HCT116 (cell line): ENCODE data around the gene PDLIM7. TPM values are rescaled to one million over a fixed set of nuclear protein-coding genes. Genes with fewer than 3 reads are reported as not detected.

Source experiments
- ATAC-seq: fragments of 200-7000 bp; cut with Tn5 transposase; 2 replicates; pipeline ENCODE4 v1.9.1; 2020; ENCODE audit warnings: mild to moderate bottlenecking, moderate library complexity
- BruUV-seq: library from RNA; stranded (reverse); fragments of 400-500 nt; replicated peaks from 2 replicates; lab custom pipeline; 2021; lab: Mats Ljungman, UMichigan
- CTCF ChIA-PET: fragments of 300-600 bp; sonication (Branson Sonifier 250); formaldehyde crosslinking; loops from one replicate; lab custom pipeline; 2021; ENCODE audit warnings: antibody characterized with exemption; lab: Charles Lee
- POLR2A ChIA-PET: fragments of 300-600, 350-600 bp; sonication (Branson Sonifier 250); formaldehyde crosslinking; loops from one replicate; lab custom pipeline; 2021; ENCODE audit warnings: antibody characterized with exemption; lab: Charles Lee
- RAD21 ChIA-PET, 2 experiments: fragments of 300-600 bp; sonication (Branson Sonifier 250); formaldehyde crosslinking; loops; one replicate each; lab custom pipeline; 2023; ENCODE audit warnings: low total read pairs in 2 of 2; ENCODE audit not compliant: uncharacterized antibody in 2 of 2, unreplicated experiment in 2 of 2, low non-redundant PET in 1 of 2; lab: Charles Lee
- DNase-seq: peaks from one replicate; pipeline ENCODE4 v3.0.0-alpha.2; 2010; ENCODE audit warnings: low read depth, low spot score
- H2AFZ ChIP-seq: fragments of 200-600 bp; shearing (Covaris generic), sonication (generic); 2 replicates; pipeline ENCODE4 v1.6.1; 2017; ENCODE audit warnings: low read depth, mixed run types, mixed read lengths, antibody characterized with exemption, low read length; ENCODE audit not compliant: poor library complexity, severe bottlenecking
- H3K27ac ChIP-seq: 2 replicates; pipeline ENCODE4 v1.5.1; 2012; ENCODE audit warnings: low read depth, low read length
- H3K27me3 ChIP-seq: fragments of 200-600 bp; sonication (generic); 2 replicates; pipeline ENCODE4 v1.6.1; 2016; ENCODE audit warnings: mixed run types, low read length, mixed read lengths; ENCODE audit not compliant: insufficient read depth
- H3K36me3 ChIP-seq, 2 experiments: fragments of 200-500 bp in 1 of 2; fragments of 200-600 bp in 1 of 2; sonication (Bioruptor generic) in 1 of 2; sonication (generic) in 1 of 2; 2 replicates each; pipeline versions ENCODE4 v1.5.1 to v1.6.1; 2014 to 2016; ENCODE audit warnings: low read length in 2 of 2, inconsistent platforms in 1 of 2, mixed read lengths in 1 of 2, mixed run types in 1 of 2; ENCODE audit not compliant: insufficient read depth in 2 of 2, control insufficient read depth in 1 of 2
- H3K4me1 ChIP-seq, 2 experiments: fragments of 200-600 bp in 1 of 2; sonication (generic) in 1 of 2; 2 replicates each; pipeline versions ENCODE4 v1.5.1 to v1.6.1; 2012 to 2017; ENCODE audit warnings: low read length in 2 of 2, inconsistent platforms in 1 of 2, mild to moderate bottlenecking in 1 of 2, mixed read lengths in 1 of 2, mixed run types in 1 of 2, moderate library complexity in 1 of 2; ENCODE audit not compliant: insufficient read depth in 2 of 2, control insufficient read depth in 1 of 2
- H3K4me2 ChIP-seq: fragments of 200-600 bp; sonication (generic); 2 replicates; pipeline ENCODE4 v1.6.1; 2017; ENCODE audit warnings: mixed run types, low read length, mixed read lengths
- H3K4me3 ChIP-seq, 2 experiments: fragments of 200-600 bp in 1 of 2; sonication (generic) in 1 of 2; replicated peaks in 1 of 2; 2 replicates each; pipeline ENCODE4 v1.5.1; 2011 to 2016; ENCODE audit warnings: low read length in 2 of 2, control low read depth in 1 of 2, low read depth in 1 of 2, mild to moderate bottlenecking in 1 of 2, mixed read lengths in 1 of 2, mixed run types in 1 of 2
- H3K79me2 ChIP-seq: fragments of 200-600 bp; sonication (generic); 2 replicates; pipeline ENCODE4 v1.6.1; 2017; ENCODE audit warnings: mild to moderate bottlenecking, mixed run types, low read length, moderate library complexity, mixed read lengths; ENCODE audit not compliant: insufficient read depth
- H3K9ac ChIP-seq: fragments of 200-600 bp; sonication (generic); 2 replicates; pipeline ENCODE4 v1.6.1; 2016; ENCODE audit warnings: low read length, mixed read lengths
- H3K9me2 ChIP-seq: fragments of 200-600 bp; sonication (generic), shearing (Covaris generic); 2 replicates; pipeline ENCODE4 v1.6.1; 2017; ENCODE audit warnings: mixed run types, mild to moderate bottlenecking, moderate library complexity; ENCODE audit not compliant: insufficient read depth
- H3K9me3 ChIP-seq, 2 experiments: fragments of 200-500 bp in 1 of 2; fragments of 200-600 bp in 1 of 2; sonication (Bioruptor generic) in 1 of 2; sonication (generic) in 1 of 2; 2 replicates each; pipeline ENCODE4 v1.6.1; 2014 to 2017; ENCODE audit warnings: low read length in 2 of 2, mixed read lengths in 2 of 2, inconsistent platforms in 1 of 2, low read depth in 1 of 2, mild to moderate bottlenecking in 1 of 2, mixed run types in 1 of 2, moderate library complexity in 1 of 2; ENCODE audit not compliant: control insufficient read depth in 1 of 2, insufficient read depth in 1 of 2
- H4K20me1 ChIP-seq: fragments of 200-600 bp; sonication (generic), shearing (Covaris generic); 2 replicates; pipeline ENCODE4 v1.6.1; 2017; ENCODE audit warnings: mixed run types, mild to moderate bottlenecking, moderate library complexity; ENCODE audit not compliant: insufficient read depth
- CBX3 ChIP-seq: IDR thresholded peaks from 2 replicates; pipeline ENCODE4 v1.6.1; 2012; ENCODE audit warnings: low read depth
- ELF1 ChIP-seq: IDR thresholded peaks from 2 replicates; pipeline ENCODE4 v1.6.1; 2012; ENCODE audit warnings: low read depth, borderline replicate concordance
- EZH2phosphoT487 ChIP-seq: fragments of 200-600 bp; IDR thresholded peaks from 2 replicates; pipeline ENCODE4 v1.6.1; 2018; ENCODE audit warnings: antibody characterized with exemption, borderline replicate concordance
- JUND ChIP-seq: IDR thresholded peaks from 2 replicates; pipeline ENCODE4 v1.6.1; 2012
- RAD21 ChIP-seq: IDR thresholded peaks from 2 replicates; pipeline ENCODE4 v1.6.1; 2012; ENCODE audit warnings: low read depth, mild to moderate bottlenecking
- SRF ChIP-seq: IDR thresholded peaks from 2 replicates; pipeline ENCODE4 v1.6.1; 2012; ENCODE audit warnings: low read depth
- YY1 ChIP-seq: IDR thresholded peaks from 2 replicates; pipeline ENCODE4 v1.6.1; 2011; ENCODE audit warnings: low read length, low read depth, moderate library complexity, mild to moderate bottlenecking; ENCODE audit not compliant: insufficient replicate concordance; ENCODE audit errors: extremely low read depth
- intact Hi-C: fragments of 100-400 bp; cut with micrococcal nuclease; formaldehyde crosslinking; loops from 2 replicates; pipeline ENCODE4 v1.10.0; 2022
- total RNA-seq: library from RNA; stranded (reverse); gene quantifications from one replicate; pipeline ENCODE4 v1.2.1, GENCODE V29; 2021; ENCODE audit not compliant: unreplicated experiment
- TF ChIP-seq, protein P1 (sequence below), 3 experiments: fragments of 200-600 bp in 1 of 3; sonication (generic) in 1 of 3; IDR thresholded peaks in 2 of 3; conservative IDR thresholded peaks in 1 of 3; 2 replicates each; pipeline ENCODE4 v1.5.1; 2012 to 2017; ENCODE audit warnings: low read depth in 2 of 3, low read length in 2 of 3, antibody characterized with exemption in 1 of 3, borderline replicate concordance in 1 of 3, control low read depth in 1 of 3, mild to moderate bottlenecking in 1 of 3, mixed read lengths in 1 of 3, mixed run types in 1 of 3, moderate library complexity in 1 of 3; ENCODE audit not compliant: insufficient read depth in 1 of 3
- TF ChIP-seq, protein P2 (sequence below): IDR thresholded peaks from 2 replicates; pipeline ENCODE4 v1.6.1; 2012
- TF ChIP-seq, protein P3 (sequence below): IDR thresholded peaks from 2 replicates; pipeline ENCODE4 v1.6.1; 2012; ENCODE audit warnings: low read depth
- TF ChIP-seq, protein P4 (sequence below): IDR thresholded peaks from 2 replicates; pipeline ENCODE4 v1.6.1; 2012

PDLIM7 gene
- total RNA-seq, 1 experiment from 2014 or later: 153 TPM

DNA sequence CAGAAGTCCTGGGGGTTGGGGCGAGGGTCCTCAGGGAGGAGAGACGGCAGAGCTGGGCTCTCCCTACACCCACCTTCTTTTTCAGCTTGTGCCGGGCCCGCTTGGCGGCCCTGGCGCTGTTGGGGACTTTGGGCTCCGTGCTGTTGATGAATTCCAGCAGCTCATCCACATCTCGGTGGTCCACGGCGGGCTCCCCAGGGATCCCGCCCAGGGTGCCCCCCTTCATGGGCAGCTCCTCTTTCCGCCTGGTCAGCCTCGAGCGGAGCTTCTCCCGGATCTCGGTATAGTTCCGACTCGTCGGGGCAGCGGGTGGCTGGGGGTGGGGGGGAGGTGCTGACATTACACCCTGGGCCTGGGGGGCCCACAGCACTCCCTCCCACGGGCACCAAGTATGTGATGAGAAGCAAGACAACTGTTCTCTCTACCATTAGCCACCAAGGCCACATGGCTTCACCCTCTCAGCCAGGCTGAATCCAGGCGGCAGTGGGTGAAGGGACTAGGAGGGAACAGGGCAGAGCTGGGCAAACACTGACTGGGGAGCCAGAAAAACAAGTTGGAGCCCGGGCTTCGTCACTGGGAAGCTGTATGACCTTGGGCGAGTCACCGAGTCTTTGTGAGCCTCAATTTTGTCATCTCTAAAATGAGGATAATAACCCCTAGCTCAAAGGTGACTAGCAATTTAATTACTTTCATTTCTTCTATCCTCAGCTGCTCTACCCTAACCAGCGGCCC, 34.0 kb upstream of the PDLIM7 start:
- H4K20me1 ChIP-seq: no peaks in the 10 kb centered on the region
- H3K4me3 ChIP-seq: no peak overlapping the region
- ATAC-seq (no peak), DNase-seq (no peak)
- CTCF ChIA-PET: no interaction called here
- H3K9me3 ChIP-seq: no peaks in the 10 kb centered on the region
- POLR2A ChIA-PET: no interaction called here
- intact Hi-C loops: no loop called here
- H3K79me2 ChIP-seq: no peaks in the 10 kb centered on the region
- no peaks in the 10 kb centered on the region for H3K4me1 ChIP-seq
- RAD21 ChIA-PET: no interaction called here
- no peak overlapping the region for H3K9ac ChIP-seq
- no peaks in the 10 kb centered on the region for H3K9me2 ChIP-seq
- no peaks in the 10 kb centered on the region for H3K27me3 ChIP-seq
- TF ChIP-seq SRF (no peak), JUND (no peak), RAD21 (no peak), CBX3 (no peak), ELF1 (no peak), YY1 (no peak), EZH2phosphoT487 (no peak)
- TF ChIP-seq, protein P1, sequence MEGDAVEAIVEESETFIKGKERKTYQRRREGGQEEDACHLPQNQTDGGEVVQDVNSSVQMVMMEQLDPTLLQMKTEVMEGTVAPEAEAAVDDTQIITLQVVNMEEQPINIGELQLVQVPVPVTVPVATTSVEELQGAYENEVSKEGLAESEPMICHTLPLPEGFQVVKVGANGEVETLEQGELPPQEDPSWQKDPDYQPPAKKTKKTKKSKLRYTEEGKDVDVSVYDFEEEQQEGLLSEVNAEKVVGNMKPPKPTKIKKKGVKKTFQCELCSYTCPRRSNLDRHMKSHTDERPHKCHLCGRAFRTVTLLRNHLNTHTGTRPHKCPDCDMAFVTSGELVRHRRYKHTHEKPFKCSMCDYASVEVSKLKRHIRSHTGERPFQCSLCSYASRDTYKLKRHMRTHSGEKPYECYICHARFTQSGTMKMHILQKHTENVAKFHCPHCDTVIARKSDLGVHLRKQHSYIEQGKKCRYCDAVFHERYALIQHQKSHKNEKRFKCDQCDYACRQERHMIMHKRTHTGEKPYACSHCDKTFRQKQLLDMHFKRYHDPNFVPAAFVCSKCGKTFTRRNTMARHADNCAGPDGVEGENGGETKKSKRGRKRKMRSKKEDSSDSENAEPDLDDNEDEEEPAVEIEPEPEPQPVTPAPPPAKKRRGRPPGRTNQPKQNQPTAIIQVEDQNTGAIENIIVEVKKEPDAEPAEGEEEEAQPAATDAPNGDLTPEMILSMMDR (IDR thresholded peaks at IDR 0.05 in 2 of 3, conservative IDR thresholded peaks at IDR 0.05 in 1 of 3; ENCODE audit: borderline replicate concordance in 1 of 3, insufficient read depth in 1 of 3, low read depth in 2 of 3, low read length in 2 of 3): no peak
- TF ChIP-seq, protein P2, sequence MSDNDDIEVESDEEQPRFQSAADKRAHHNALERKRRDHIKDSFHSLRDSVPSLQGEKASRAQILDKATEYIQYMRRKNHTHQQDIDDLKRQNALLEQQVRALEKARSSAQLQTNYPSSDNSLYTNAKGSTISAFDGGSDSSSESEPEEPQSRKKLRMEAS: no peak
- TF ChIP-seq, protein P3, sequence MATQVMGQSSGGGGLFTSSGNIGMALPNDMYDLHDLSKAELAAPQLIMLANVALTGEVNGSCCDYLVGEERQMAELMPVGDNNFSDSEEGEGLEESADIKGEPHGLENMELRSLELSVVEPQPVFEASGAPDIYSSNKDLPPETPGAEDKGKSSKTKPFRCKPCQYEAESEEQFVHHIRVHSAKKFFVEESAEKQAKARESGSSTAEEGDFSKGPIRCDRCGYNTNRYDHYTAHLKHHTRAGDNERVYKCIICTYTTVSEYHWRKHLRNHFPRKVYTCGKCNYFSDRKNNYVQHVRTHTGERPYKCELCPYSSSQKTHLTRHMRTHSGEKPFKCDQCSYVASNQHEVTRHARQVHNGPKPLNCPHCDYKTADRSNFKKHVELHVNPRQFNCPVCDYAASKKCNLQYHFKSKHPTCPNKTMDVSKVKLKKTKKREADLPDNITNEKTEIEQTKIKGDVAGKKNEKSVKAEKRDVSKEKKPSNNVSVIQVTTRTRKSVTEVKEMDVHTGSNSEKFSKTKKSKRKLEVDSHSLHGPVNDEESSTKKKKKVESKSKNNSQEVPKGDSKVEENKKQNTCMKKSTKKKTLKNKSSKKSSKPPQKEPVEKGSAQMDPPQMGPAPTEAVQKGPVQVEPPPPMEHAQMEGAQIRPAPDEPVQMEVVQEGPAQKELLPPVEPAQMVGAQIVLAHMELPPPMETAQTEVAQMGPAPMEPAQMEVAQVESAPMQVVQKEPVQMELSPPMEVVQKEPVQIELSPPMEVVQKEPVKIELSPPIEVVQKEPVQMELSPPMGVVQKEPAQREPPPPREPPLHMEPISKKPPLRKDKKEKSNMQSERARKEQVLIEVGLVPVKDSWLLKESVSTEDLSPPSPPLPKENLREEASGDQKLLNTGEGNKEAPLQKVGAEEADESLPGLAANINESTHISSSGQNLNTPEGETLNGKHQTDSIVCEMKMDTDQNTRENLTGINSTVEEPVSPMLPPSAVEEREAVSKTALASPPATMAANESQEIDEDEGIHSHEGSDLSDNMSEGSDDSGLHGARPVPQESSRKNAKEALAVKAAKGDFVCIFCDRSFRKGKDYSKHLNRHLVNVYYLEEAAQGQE: no peak
- TF ChIP-seq, protein P4, sequence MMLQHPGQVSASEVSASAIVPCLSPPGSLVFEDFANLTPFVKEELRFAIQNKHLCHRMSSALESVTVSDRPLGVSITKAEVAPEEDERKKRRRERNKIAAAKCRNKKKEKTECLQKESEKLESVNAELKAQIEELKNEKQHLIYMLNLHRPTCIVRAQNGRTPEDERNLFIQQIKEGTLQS: no peak
- no TSS peak for BruUV-seq
- no peak overlapping the region for H3K4me2 ChIP-seq
- peaks cover 4 to 29% of the 10 kb centered on the region in 2 experiments; a peak in 3 of 4 replicates for H3K36me3 ChIP-seq
- H3K27ac ChIP-seq: no peak overlapping the region
- H2AFZ ChIP-seq: no peak overlapping the region
